Activated naive CD4-positive, alpha-beta T cell treated with anti-CD3 and anti-CD28 coated beads, Interleukin-2, amount 50 U/mL, for 24 hours (primary cell): ENCODE results near the gene CRTC2.

Experiments used
- H3K27ac Mint-ChIP-seq: one replicate; pipeline ENCODE4 v1.8.0; 2021; ENCODE audit warnings: mild to moderate bottlenecking, mixed read lengths
- H3K27me3 Mint-ChIP-seq: one replicate; pipeline ENCODE4 v1.8.0; 2021; ENCODE audit warnings: mixed read lengths
- H3K36me3 Mint-ChIP-seq: one replicate; pipeline ENCODE4 v1.8.0; 2021; ENCODE audit warnings: mixed read lengths
- H3K4me1 Mint-ChIP-seq: one replicate; pipeline ENCODE4 v1.8.0; 2021; ENCODE audit warnings: mixed read lengths
- H3K4me3 Mint-ChIP-seq: one replicate; pipeline ENCODE4 v1.8.0; 2021; ENCODE audit warnings: mild to moderate bottlenecking, mixed read lengths
- H3K9me3 Mint-ChIP-seq: one replicate; pipeline ENCODE4 v1.8.0; 2021; ENCODE audit warnings: mixed read lengths

Gene CRTC2

GRCh38 chr1:153962088-153963029, 3.9 kb upstream of the CRTC2 start:
- peak overlapping the region; percentile 93 for H3K27ac Mint-ChIP-seq
- H3K4me3 Mint-ChIP-seq, result peak overlapping the region; percentile 93
- no peaks in the 10 kb centered on the region for H3K27me3 Mint-ChIP-seq
- H3K4me1 Mint-ChIP-seq, result peaks cover 50% of the 10 kb centered on the region
- H3K36me3 Mint-ChIP-seq, result peaks cover 1% of the 10 kb centered on the region
- H3K9me3 Mint-ChIP-seq, result no peaks in the 10 kb centered on the region

GRCh38 chr1:153961421-153961820, 3.0 kb upstream of the CRTC2 start:
- H3K4me1 Mint-ChIP-seq, result peaks cover 51% of the 10 kb centered on the region
- no peak overlapping the region for H3K4me3 Mint-ChIP-seq
- H3K36me3 Mint-ChIP-seq, result peaks cover 1% of the 10 kb centered on the region
- no peaks in the 10 kb centered on the region for H3K27me3 Mint-ChIP-seq
- H3K27ac Mint-ChIP-seq, result peak overlapping the region; percentile 0
- H3K9me3 Mint-ChIP-seq, result no peaks in the 10 kb centered on the region

DNA sequence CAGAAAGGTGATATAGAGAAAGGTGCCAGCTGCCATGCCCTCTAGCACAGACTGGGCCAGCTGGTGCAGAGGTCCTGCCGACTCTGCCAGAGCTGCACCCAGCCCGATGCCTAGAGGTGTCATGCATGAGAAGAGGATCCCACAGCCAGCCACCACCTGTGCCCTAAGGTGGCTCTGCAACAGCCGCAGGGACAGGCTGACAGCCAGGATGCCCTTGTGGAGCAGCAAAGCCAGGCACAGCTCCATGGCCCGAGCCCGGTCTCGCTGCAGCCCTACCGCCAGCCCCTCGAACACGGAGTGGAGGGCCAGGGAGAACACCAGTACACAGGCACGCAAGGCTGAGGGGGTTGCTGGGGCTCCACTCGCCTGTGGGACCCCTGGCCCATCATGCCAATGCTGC, 1.8 kb upstream of the CRTC2 start:
- no peak overlapping the region for H3K4me3 Mint-ChIP-seq
- no peaks in the 10 kb centered on the region for H3K27me3 Mint-ChIP-seq
- H3K9me3 Mint-ChIP-seq, result no peaks in the 10 kb centered on the region
- H3K27ac Mint-ChIP-seq, result no peak overlapping the region
- peaks cover 1% of the 10 kb centered on the region for H3K36me3 Mint-ChIP-seq
- H3K4me1 Mint-ChIP-seq, result peaks cover 51% of the 10 kb centered on the region

- H3K9me3 Mint-ChIP-seq, result no peaks in the 10 kb centered on the region
- no peaks in the 10 kb centered on the region for H3K27me3 Mint-ChIP-seq
- peaks cover 56% of the 10 kb centered on the region for H3K4me1 Mint-ChIP-seq
- no peak overlapping the region for H3K4me3 Mint-ChIP-seq
- H3K27ac Mint-ChIP-seq, result no peak overlapping the region
- H3K36me3 Mint-ChIP-seq, result peaks cover 1% of the 10 kb centered on the region
Measured at GRCh38 chr1:153959454-153959853, 1.0 kb upstream of the CRTC2 start.

GRCh38 chr1:153958961-153959260, 499 bp upstream of the CRTC2 start:
- Mint-ChIP-seq H3K27me3 (no peaks in the 10 kb centered on the region), H3K9me3 (no peaks in the 10 kb centered on the region), H3K36me3 (peaks cover 1% of the 10 kb centered on the region), H3K27ac (peak overlapping the region; percentile 96), H3K4me1 (peaks cover 57% of the 10 kb centered on the region), H3K4me3 (peak overlapping the region; percentile 95)

DNA sequence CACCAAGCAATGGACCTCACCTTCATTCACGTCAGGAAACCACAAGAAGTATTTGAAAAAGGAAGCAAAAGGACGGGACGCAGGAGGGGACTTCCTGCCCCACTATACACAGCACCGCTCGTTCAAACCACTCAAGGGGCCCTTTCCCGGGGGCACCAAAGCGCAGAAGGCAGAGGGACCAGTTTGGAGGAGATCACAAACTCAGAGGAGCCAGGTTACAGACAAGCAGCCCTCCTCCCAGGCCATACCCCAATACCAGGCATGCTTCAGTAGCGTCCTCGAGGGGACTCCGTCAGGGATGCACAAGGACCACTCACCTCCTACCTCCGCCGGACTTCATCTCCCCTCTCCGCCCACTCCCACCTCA, 685 bp downstream of the CRTC2 start:
- H3K4me3 Mint-ChIP-seq, result peak overlapping the region; percentile 95
- peaks cover 55% of the 10 kb centered on the region for H3K4me1 Mint-ChIP-seq
- H3K27ac Mint-ChIP-seq, result peak overlapping the region; percentile 96
- no peaks in the 10 kb centered on the region for H3K9me3 Mint-ChIP-seq
- H3K27me3 Mint-ChIP-seq, result no peaks in the 10 kb centered on the region
- H3K36me3 Mint-ChIP-seq, result peaks cover 1% of the 10 kb centered on the region

GRCh38 chr1:153956997-153957715, 1.3 kb downstream of the CRTC2 start:
- H3K4me1 Mint-ChIP-seq, result peaks cover 50% of the 10 kb centered on the region
- H3K27ac Mint-ChIP-seq, result peak overlapping the region; percentile 96
- peaks cover under 1% of the 10 kb centered on the region for H3K36me3 Mint-ChIP-seq
- no peaks in the 10 kb centered on the region for H3K27me3 Mint-ChIP-seq
- H3K9me3 Mint-ChIP-seq, result no peaks in the 10 kb centered on the region
- peak overlapping the region; percentile 95 for H3K4me3 Mint-ChIP-seq

- Mint-ChIP-seq H3K4me3 (no peak overlapping the region), H3K4me1 (peaks cover 50% of the 10 kb centered on the region), H3K36me3 (peaks cover 10% of the 10 kb centered on the region), H3K27ac (peak overlapping the region; percentile 93), H3K27me3 (no peaks in the 10 kb centered on the region), H3K9me3 (no peaks in the 10 kb centered on the region)
Measured at GRCh38 chr1:153954826-153955225, 3.6 kb downstream of the CRTC2 start.

DNA sequence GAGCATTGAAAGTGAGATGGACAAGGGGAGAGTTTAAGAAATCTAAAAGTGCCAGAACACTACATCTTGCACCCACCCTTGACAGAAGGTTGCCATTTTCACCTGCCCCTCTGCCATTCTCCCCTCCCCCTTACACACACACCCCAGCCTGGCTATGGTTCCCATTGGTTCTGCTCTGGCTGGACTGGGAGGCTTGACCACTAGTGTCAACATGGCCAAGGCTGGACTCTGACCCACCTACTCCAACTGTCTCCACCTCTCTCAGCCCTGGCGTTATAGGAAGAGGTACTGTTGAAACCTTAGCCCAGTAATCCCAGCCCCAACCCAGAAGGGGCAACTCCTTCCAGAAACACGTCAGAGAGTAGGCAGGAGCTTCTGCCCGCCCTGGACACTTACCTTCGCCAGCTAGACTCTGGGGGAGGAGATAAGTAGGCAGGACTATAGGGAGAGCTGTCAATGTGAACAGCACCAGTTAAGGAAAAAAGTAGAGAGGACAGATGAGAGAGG, 4.5 kb downstream of the CRTC2 start:
- Mint-ChIP-seq H3K4me1 (peaks cover 50% of the 10 kb centered on the region), H3K27ac (peak overlapping the region; percentile 93), H3K27me3 (no peaks in the 10 kb centered on the region), H3K4me3 (peak overlapping the region; percentile 34), H3K36me3 (peaks cover 10% of the 10 kb centered on the region), H3K9me3 (no peaks in the 10 kb centered on the region)

GRCh38 chr1:153951801-153952200, 6.6 kb downstream of the CRTC2 start:
- Mint-ChIP-seq H3K4me3 (no peak overlapping the region), H3K27me3 (no peaks in the 10 kb centered on the region), H3K36me3 (peaks cover 12% of the 10 kb centered on the region)

GRCh38 chr1:153951183-153951582, 7.2 kb downstream of the CRTC2 start:
- H3K27me3 Mint-ChIP-seq, result no peaks in the 10 kb centered on the region
- H3K36me3 Mint-ChIP-seq, result peaks cover 12% of the 10 kb centered on the region
- H3K27ac Mint-ChIP-seq, result peak overlapping the region; percentile 96

More at GRCh38 chr1:153951801-153952200, 6.6 kb downstream of the CRTC2 start:
- Mint-ChIP-seq H3K9me3 (no peaks in the 10 kb centered on the region), H3K4me1 (peaks cover 41% of the 10 kb centered on the region), H3K27ac (peak overlapping the region; percentile 55)

DNA sequence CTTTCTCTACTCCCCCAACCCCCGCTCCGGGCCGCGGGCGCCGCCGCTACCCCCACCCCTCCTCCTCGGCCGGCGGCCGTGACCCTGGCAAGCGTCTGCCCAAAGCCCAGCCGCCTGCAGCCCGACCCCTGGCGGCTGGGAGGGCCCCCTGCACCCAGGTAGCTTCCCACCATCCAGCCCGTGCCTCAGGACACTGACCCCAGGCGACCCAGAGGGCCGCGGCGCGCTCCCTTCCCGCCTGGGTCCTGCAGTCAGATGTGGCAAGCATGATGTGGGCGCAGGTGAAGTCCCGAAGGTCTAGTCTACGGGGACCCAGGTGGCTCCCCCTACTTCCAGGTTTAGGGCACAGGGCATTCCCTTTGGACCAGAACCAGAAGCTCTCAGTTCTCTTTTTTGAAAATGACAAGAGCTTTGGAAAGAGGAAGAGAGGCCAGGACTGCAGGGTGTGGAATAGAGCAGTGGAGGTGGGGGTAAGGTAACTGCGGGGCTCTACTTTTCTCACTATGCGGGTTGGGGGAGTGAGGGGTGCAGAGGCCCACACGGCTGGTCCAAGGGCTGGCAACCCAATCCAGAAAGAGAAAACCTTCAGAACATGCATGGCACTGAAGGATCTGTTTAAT, 11.7 kb downstream of the CRTC2 start, which contains the start of gene DENND4B:
Gene DENND4B (minus strand): TSS at position 97 of the 620 bp plus-strand sequence. CDS start 2,344 bp downstream, outside the sequence.
- peak within 1 kb of the TSS; percentile 90 for H3K4me3 Mint-ChIP-seq
- H3K4me1 Mint-ChIP-seq, result peaks cover 37% of the 10 kb centered on the region
- H3K36me3 Mint-ChIP-seq, result peaks cover 13% of the 10 kb centered on the region
- no peaks in the 10 kb centered on the region for H3K27me3 Mint-ChIP-seq
- H3K9me3 Mint-ChIP-seq, result no peaks in the 10 kb centered on the region
- peak within 1 kb of the TSS; percentile 95 for H3K27ac Mint-ChIP-seq

More at GRCh38 chr1:153951183-153951582, 7.2 kb downstream of the CRTC2 start:
- Mint-ChIP-seq H3K4me1 (peaks cover 34% of the 10 kb centered on the region), H3K4me3 (no peak overlapping the region), H3K9me3 (no peaks in the 10 kb centered on the region)

- Mint-ChIP-seq H3K4me1 (peaks cover 41% of the 10 kb centered on the region), H3K36me3 (peaks cover 13% of the 10 kb centered on the region), H3K9me3 (no peaks in the 10 kb centered on the region), H3K27me3 (no peaks in the 10 kb centered on the region), H3K27ac (peak overlapping the region; percentile 95), H3K4me3 (peak overlapping the region; percentile 90)
Measured at GRCh38 chr1:153945795-153946621, 12.4 kb downstream of the CRTC2 start.

GRCh38 chr1:153945131-153945794, 13.1 kb downstream of the CRTC2 start:
- Mint-ChIP-seq H3K27ac (peak overlapping the region; percentile 95), H3K4me3 (peak overlapping the region; percentile 90), H3K9me3 (no peaks in the 10 kb centered on the region), H3K36me3 (peaks cover 8% of the 10 kb centered on the region), H3K4me1 (peaks cover 38% of the 10 kb centered on the region), H3K27me3 (no peaks in the 10 kb centered on the region)
